Astrocyte (in vitro differentiated cells and primary cell): ENCODE data around the gene MICAL2.

ENCODE experiments used
- CTCF ChIP-seq: IDR thresholded peaks from 2 replicates; pipeline ENCODE4 v1.5.1; 2011; ENCODE audit warnings: low read depth, mild to moderate bottlenecking, inconsistent platforms, low read length, moderate library complexity; ENCODE audit not compliant: insufficient read depth
- EZH2 ChIP-seq: IDR thresholded peaks from 2 replicates; pipeline ENCODE4 v1.6.1; 2012; ENCODE audit warnings: mild to moderate bottlenecking, low read length, inconsistent platforms; ENCODE audit not compliant: insufficient read depth

GRCh38 chr11:12148882-12149281 lies 38.5 kb downstream of the MICAL2 start:
- TF ChIP-seq EZH2, result no peak
- TF ChIP-seq CTCF, result no peak
